Activated CD8-positive, alpha-beta T cell treated with anti-CD3 and anti-CD28 coated beads for 36 hours (primary cell): Measurements from ENCODE around the gene CNKSR2. TPM values are rescaled to one million over a fixed set of nuclear protein-coding genes. Genes with fewer than 3 reads are reported as not detected.

Experiments used
- ATAC-seq: fragments of 200-7000 bp; cut with Tn5 transposase; one replicate; pipeline ENCODE4 v1.10.0; 2021; ENCODE audit warnings: mild to moderate bottlenecking, moderate library complexity
- CTCF ChIA-PET: fragments of 350-600 bp; sonication (Branson Sonifier 250); formaldehyde crosslinking; loops from one replicate; lab custom pipeline; 2021; ENCODE audit warnings: antibody characterized with exemption; lab: Charles Lee
- POLR2A ChIA-PET: fragments of 350-600 bp; sonication (Branson Sonifier 250); formaldehyde crosslinking; loops from one replicate; lab custom pipeline; 2021; ENCODE audit warnings: antibody characterized with exemption; lab: Charles Lee
- DNase-seq: peaks from one replicate; pipeline ENCODE4 v3.0.0-alpha.2; 2020
- H3K27ac Mint-ChIP-seq: one replicate; pipeline ENCODE4 v1.8.0; 2021; ENCODE audit warnings: mild to moderate bottlenecking, mixed read lengths
- H3K27me3 Mint-ChIP-seq: one replicate; pipeline ENCODE4 v1.8.0; 2021; ENCODE audit warnings: mixed read lengths
- H3K36me3 Mint-ChIP-seq: one replicate; pipeline ENCODE4 v1.8.0; 2021; ENCODE audit warnings: low read depth, mixed read lengths
- H3K4me1 Mint-ChIP-seq: one replicate; pipeline ENCODE4 v1.8.0; 2021; ENCODE audit warnings: low read depth, mixed read lengths
- H3K4me3 Mint-ChIP-seq: one replicate; pipeline ENCODE4 v1.8.0; 2021; ENCODE audit warnings: mild to moderate bottlenecking, moderate library complexity, mixed read lengths
- H3K9me3 Mint-ChIP-seq: one replicate; pipeline ENCODE4 v1.8.0; 2021; ENCODE audit warnings: mixed read lengths
- intact Hi-C: fragments of 100-400 bp; cut with micrococcal nuclease; formaldehyde crosslinking; loops from one replicate; pipeline ENCODE4 v1.10.0; 2022
- total RNA-seq, 2 experiments: library from RNA; stranded (reverse); gene quantifications; one replicate each; pipeline ENCODE4 v1.2.3, GENCODE V29; 2021
- TF ChIP-seq, protein P1 (sequence below): fragments of 200-600 bp; IDR thresholded peaks from one replicate; pipeline ENCODE4 v1.8.0; 2022; ENCODE audit warnings: antibody characterized with exemption, mild to moderate bottlenecking

Gene CNKSR2
- total RNA-seq, 2 experiments from 2014 or later: 8.3 to 9.4 TPM

DNA sequence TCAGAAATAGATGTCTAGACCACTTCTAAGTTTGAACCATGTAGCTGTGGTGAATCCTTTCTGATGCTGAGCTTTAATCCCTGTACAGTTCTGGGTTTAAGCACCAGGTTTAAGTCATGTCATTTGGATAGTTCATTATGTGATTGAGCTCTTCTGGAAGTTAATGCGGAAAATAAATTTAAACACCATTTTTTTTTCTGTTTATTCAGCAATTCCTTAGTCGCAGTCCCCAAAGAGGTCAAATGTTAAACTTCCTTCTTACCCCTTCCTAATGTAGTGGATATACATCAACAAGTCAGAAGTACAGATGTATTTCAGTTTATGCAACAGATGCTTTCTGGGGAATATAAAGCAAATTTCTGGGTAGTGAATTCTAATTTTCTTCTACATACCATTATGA, 52.9 kb downstream of the CNKSR2 start:
- H3K9me3 Mint-ChIP-seq: no peaks in the 10 kb centered on the region
- intact Hi-C loops: no loop called here
- peaks cover 13% of the 10 kb centered on the region for H3K36me3 Mint-ChIP-seq
- ATAC-seq (no peak), DNase-seq (no peak)
- no peak overlapping the region for H3K27ac Mint-ChIP-seq
- no peaks in the 10 kb centered on the region for H3K27me3 Mint-ChIP-seq
- H3K4me3 Mint-ChIP-seq: no peak overlapping the region
- ChIA-PET CTCF (no interaction called here), POLR2A (no interaction called here)
- peaks cover 3% of the 10 kb centered on the region for H3K4me1 Mint-ChIP-seq
- TF ChIP-seq, protein P1, sequence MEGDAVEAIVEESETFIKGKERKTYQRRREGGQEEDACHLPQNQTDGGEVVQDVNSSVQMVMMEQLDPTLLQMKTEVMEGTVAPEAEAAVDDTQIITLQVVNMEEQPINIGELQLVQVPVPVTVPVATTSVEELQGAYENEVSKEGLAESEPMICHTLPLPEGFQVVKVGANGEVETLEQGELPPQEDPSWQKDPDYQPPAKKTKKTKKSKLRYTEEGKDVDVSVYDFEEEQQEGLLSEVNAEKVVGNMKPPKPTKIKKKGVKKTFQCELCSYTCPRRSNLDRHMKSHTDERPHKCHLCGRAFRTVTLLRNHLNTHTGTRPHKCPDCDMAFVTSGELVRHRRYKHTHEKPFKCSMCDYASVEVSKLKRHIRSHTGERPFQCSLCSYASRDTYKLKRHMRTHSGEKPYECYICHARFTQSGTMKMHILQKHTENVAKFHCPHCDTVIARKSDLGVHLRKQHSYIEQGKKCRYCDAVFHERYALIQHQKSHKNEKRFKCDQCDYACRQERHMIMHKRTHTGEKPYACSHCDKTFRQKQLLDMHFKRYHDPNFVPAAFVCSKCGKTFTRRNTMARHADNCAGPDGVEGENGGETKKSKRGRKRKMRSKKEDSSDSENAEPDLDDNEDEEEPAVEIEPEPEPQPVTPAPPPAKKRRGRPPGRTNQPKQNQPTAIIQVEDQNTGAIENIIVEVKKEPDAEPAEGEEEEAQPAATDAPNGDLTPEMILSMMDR: no peak

DNA sequence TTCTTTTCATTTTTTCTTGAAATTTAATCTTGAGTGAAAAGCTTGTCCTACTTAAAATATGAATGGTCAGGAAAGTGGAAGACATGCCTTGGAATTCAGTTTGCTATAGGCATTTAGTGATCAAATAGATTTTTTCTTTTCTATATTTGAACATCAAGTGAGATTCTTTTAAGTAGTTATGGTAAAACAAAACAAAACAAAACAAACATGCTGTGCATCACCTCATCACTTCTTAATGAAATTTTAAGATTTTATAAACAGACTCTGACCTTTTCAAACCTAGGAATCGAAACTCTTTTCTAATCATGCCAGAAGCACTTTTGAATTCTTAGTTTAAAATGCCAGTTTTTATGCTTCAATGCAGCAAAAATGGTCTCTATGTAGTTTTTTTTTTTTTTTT, 62.8 kb downstream of the CNKSR2 start:
- TF ChIP-seq, protein P1: no peak
- peaks cover 21% of the 10 kb centered on the region for H3K4me1 Mint-ChIP-seq
- H3K27me3 Mint-ChIP-seq: no peaks in the 10 kb centered on the region
- ATAC-seq: no peak
- H3K27ac Mint-ChIP-seq: no peak overlapping the region
- ChIA-PET CTCF (no interaction called here), POLR2A (no interaction called here)
- no peak for DNase-seq
- H3K9me3 Mint-ChIP-seq: no peaks in the 10 kb centered on the region
- intact Hi-C loops: loop anchor here (10.0 kb wide), 1 partner anchor 62 kb away; the partner anchor contains the start of gene CNKSR2
- no peak overlapping the region for H3K4me3 Mint-ChIP-seq
- H3K36me3 Mint-ChIP-seq: peaks cover 3% of the 10 kb centered on the region

DNA sequence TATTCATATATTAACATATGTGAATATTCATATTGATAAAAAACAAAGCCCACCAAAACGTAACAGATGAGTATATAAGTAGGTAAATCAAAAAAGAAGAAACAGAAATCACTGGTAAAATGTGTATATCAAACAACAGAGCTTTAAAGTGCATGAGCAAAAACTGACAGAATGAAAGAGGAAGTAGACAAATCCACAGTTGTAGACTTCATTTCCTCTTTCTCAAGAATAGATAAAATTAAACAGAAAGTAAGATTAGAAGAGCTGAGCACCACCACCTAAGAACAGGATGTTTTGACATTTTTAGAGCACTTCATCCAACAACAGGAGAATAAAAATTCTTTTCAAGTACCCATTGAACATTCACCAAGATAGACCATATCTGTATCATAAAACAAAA, 64.6 kb downstream of the CNKSR2 start:
- TF ChIP-seq, protein P1: no peak
- peaks cover 3% of the 10 kb centered on the region for H3K36me3 Mint-ChIP-seq
- CTCF ChIA-PET: no interaction called here
- ATAC-seq (peak; percentile 84), DNase-seq (no peak)
- H3K4me1 Mint-ChIP-seq: peaks cover 21% of the 10 kb centered on the region
- no peaks in the 10 kb centered on the region for H3K9me3 Mint-ChIP-seq
- POLR2A ChIA-PET: interaction anchor here (0.6 kb wide), 1 partner anchor 179 kb away, joined by 4 read pairs; no protein-coding TSS in a partner anchor
- intact Hi-C loops: loop anchor here (10.0 kb wide), 1 partner anchor 64 kb away; the partner anchor contains the start of gene CNKSR2
- no peaks in the 10 kb centered on the region for H3K27me3 Mint-ChIP-seq
- peak overlapping the region; percentile 92 for H3K27ac Mint-ChIP-seq
- H3K4me3 Mint-ChIP-seq: peak overlapping the region; percentile 71

DNA sequence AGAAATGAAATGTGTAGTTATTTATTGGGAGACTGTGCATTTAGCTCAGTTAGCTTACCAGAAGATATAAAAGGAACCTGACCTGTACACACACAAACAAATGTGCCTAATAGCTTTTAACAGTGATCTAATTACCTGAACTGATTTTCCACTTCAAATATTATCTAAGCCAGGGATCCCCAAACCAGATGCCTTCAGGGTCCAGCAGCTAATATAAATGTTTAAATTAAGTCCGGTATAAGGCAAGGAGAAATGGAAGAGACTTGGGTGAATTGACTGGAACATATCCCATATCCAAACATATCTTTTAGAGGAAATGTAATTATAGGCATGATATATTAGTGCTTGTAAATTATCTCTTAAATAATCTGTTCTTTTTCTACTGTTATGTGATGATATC, 66.7 kb downstream of the CNKSR2 start:
- TF ChIP-seq, protein P1: no peak
- Mint-ChIP-seq H3K9me3 (no peaks in the 10 kb centered on the region), H3K4me3 (no peak overlapping the region), H3K4me1 (peaks cover 21% of the 10 kb centered on the region), H3K36me3 (peaks cover 6% of the 10 kb centered on the region), H3K27ac (no peak overlapping the region), H3K27me3 (no peaks in the 10 kb centered on the region)
- no peak for ATAC-seq
- ChIA-PET CTCF (interaction anchor here (1.6 kb wide), 1 partner anchor 40 kb away, joined by 3 read pairs; no protein-coding TSS in a partner anchor), POLR2A (no interaction called here)
- no peak for DNase-seq
- intact Hi-C loops: no loop called here

DNA sequence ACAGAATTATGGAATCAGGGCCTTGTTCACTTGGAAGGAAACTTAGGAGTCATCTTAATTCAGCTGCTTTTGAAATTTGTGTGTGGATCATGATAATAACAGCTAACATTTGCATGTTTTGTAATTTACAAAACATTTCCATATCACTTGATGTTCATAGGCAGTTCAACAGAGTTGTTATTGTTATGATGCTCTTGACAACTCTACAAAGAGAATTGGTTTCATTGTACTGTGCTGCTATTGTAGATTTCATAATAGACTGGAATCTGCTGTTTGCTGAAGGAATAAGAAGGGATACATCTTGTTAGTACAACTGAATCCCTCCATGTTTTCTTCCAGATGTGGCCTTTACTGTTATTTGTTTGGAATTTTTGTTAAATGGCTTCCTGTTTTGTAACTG, 83.5 kb downstream of the CNKSR2 start:
- POLR2A ChIA-PET: no interaction called here
- intact Hi-C loops: no loop called here
- no peak overlapping the region for H3K27ac Mint-ChIP-seq
- TF ChIP-seq, protein P1: no peak
- H3K4me1 Mint-ChIP-seq: peaks cover 4% of the 10 kb centered on the region
- no peak overlapping the region for H3K4me3 Mint-ChIP-seq
- no peaks in the 10 kb centered on the region for H3K9me3 Mint-ChIP-seq
- peaks cover 5% of the 10 kb centered on the region for H3K36me3 Mint-ChIP-seq
- H3K27me3 Mint-ChIP-seq: no peaks in the 10 kb centered on the region
- CTCF ChIA-PET: no interaction called here
- no peak for DNase-seq
- ATAC-seq: no peak
